HG03139 (cell line): Measurements from ENCODE around the gene ZDHHC12.

ENCODE experiments used
- ATAC-seq: cut with Tn5 transposase; IDR thresholded peaks from one replicate; pipeline ENCODE4 v1.9.1; 2021; ENCODE audit not compliant: unreplicated experiment

Gene ZDHHC12

DNA sequence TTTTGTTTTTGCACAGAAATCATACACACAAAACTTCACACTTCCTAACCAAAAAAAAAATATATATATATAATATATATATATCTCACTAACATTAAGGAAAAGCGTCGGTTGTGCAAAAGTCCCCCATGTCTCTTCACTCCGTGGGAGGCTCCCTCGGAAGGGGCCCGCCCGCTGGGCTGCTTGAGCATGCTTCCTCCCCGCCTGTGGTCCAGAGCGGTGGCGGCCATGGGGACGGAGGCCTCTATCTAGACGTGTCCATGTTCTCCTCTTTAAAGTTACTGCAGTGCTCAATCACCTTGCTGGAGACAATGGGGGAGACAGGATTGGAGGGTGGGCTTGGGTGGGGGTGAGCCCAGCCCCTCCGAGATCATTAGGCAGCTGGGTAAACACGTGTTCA is 7.2 kb upstream of the ZDHHC12 start:
- ATAC-seq = no peak

DNA sequence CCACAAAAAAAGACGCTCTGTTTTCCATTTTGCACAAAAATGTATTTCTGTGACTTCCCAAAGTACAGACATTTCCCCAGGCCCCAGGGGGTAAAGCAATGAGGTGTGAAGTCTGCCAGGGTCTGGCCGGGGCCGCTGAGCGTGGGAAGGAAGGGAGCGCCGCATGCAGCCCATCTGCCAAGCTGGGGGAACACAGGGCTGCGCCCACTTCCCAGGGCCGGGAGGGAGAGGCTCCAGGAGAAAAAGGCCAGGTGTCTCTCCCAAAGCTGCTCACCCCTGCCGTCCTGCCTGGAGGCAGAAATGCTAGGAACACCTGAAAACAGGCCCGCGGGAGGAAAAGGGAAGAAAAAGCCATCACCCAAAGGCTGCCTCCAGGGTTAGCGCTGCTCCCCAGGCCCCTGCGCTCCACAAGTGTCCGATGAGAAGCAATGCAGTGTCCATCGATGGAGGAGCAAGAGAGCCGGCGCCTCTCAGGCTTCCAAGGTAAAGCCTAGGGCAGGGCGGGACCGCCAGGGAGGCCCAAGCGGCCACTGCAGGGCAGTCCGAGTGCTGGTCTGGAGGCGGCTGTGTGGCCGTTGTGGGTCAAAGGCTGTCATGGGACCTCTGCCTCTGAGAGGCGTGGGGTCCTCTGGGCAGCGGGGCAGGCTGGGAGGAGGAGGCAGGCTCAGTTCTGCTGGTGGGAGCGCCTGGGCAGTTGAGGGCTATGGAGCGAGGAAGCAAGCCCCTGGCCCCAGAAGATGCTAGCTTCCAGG is 6.0 kb upstream of the ZDHHC12 start:
- ATAC-seq = no peak

DNA sequence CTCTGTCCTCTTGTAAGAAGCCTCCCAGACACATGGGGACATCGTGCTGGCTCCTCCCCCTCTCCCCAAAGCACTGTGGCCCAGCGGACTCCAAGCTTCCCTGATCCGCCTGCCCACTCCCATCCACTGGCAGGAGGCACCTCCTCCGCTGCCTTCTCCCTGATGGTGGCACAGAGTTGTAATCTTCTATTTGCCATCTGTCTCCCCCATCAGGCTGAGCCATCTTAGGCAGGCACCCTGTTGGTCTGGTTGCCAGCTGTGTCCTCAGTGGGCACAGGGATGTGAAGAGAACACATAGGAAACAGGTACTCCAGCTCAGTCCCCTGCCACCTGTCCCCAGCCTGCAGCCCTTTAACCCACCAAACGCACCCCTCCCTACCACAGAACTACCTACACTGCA is 5.4 kb upstream of the ZDHHC12 start:
- no peak for ATAC-seq

DNA sequence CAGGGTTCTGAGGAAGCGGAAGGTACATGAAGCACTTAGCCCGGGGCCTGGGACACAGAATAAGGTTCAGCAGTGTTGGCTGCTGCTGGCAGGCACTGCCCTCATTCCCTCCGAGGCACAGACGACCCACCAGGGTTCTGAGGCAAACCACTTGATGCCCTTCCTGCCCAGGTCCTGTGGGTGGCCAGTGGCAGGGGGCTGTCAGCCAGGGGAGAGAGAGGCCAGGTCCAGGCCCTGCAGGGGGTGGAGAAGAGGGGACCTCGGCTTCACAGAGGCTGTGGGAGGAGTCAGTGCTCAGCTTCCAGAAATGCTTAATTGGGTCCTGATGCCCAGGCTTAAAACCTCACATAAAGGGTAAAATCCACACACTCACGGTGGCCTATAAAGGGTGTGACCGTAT is 4.4 kb upstream of the ZDHHC12 start:
- ATAC-seq = no peak

DNA sequence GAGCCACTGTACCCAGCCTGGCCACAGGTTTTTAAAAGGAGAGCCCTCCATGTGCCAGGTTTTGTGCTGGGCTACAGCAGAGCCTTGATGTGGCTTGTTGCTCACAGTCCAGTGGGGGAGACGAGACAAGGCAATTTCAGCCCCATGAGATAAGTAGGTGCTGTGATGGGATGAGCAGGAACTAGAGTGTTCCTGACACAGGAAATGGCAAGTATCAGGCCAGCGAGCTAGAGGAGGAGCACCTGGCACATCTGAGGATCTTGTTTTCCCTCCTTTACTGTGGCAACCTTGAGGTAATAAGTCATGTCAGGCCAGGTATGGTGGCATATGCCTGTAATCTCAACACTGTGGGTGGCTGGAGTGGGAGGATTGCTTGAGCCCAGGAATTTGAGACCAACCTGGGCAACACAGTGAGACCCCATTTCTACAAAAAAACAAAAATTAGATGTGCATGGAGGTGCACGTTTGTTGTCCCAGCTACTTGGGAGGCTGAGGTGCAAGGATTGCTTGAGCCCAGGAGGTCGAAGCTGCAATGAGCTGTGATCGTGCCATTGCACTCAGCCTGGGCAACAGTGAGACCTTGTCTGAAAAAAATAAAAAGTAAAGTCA is 3.8 kb upstream of the ZDHHC12 start:
- ATAC-seq = no peak

DNA sequence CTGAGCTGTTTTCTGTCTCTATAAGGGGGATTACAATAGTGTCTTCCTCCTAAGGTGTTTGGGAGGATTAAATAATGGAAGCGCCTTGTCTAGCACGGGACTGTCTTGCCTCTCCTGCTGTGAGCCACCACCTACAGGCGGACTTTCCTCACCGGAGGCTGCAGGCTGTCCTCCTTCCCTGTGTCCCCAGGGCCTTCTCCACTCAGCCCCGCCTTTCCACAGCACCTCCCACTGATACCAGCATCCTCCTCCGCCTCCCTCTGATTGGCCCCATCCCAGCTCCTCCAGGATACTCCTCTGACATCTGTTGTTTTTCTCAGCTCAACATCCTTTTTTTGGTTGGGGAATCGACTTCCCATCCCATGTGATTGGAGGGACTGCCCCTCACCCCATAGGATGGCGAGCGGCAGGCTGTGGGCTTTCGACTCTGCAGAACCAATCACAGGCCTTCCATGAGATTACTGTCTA is 851 bp upstream of the ZDHHC12 start:
- no peak for ATAC-seq

DNA sequence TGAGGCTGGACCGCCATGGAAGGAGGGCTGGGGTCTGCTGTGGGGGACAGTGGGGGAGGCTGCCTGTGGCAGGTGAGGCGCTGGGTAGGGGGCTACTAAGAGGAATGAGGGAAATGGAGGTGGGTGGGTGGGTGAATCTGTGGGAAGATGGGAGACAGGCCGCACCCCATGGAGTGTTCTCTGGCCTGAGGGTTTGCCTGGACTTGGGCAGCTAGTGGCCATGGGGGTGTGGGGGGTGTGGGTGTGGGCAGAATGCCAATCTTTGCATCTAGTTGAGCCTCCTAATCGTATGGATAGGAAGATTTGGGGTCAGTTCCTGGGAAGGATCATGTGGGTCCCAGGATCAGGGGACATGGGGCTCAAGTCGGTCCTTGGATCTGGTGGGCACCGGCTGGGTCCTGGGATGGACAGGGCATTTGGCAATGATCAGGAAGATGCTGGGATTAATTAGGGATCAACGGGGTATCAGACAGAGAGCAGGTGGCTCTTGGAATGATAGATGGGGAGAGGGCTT is 518 bp downstream of the ZDHHC12 start:
- ATAC-seq = no peak

DNA sequence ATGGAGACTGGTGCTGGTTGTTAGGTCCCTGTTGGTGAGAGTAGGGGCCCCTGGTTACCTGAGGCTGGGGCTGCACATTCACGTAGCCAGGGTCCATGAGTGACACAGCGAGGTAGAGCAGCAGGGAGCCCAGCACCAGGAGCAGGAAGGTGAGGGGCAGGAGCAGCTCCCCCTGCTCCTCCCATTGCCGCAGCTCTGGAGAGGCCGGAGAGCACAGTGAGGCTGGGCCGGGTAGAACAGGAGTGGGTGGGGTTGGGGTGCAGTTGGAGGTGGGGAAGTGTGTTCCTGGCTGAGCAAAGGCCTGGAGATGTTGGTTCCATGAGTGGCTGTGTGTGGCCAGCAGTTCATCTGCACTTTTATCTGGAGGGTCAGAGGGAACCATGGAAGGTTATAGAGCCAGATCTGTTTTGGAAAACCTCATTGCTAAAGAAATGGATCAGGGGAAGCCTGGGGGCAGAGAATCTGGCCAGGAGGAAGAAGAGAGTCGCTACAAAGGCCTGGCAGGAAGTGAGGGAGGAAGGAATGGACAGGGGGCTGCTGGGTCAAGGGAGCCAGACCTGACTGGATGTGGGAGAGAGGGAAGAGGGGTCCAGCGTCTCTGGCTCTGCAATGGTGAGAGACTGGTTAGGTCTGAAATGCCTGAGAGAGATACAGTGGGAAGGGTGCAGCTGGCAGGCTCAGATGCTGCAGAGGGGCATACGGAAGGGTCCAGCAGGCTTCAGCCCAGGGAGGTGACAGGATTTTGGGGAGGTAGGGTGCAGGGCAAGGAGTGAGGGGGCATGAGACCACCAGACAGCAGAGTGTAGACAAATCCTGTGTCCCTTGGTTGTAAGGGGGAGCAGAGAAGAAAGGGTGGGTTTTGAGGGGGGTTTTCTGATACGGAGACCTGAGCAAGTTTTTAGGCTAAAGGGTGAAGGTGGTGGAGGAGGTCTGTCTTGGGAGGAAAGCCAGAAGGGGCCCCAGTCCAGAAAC is 1.3 kb downstream of the ZDHHC12 start:
- no peak for ATAC-seq

DNA sequence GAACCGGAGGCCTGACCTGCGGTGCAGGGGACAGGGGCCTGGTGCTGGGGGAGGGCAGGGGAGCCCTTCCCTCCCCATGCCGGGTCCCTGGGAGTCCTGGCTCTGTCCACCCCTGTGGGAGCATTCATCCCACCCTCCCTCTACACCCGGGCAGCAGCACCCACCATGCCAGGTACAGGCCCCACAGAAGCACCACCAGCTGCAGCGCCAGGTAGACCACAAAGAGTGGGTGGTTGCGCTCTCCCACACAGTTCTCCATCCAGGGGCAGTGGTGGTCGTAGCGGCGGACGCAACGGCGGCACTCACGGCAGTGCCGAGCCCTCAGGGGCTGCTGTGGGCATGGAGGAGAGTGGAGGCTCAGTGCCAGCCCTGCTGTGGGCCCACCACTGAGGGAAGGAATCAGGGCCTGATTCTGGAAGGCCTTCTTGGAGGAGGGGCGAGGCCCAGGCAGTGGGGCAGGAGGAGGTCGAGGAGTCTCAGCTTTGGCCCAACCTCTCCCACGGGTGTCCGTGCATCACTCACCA is 2.4 kb downstream of the ZDHHC12 start:
- ATAC-seq = no peak

DNA sequence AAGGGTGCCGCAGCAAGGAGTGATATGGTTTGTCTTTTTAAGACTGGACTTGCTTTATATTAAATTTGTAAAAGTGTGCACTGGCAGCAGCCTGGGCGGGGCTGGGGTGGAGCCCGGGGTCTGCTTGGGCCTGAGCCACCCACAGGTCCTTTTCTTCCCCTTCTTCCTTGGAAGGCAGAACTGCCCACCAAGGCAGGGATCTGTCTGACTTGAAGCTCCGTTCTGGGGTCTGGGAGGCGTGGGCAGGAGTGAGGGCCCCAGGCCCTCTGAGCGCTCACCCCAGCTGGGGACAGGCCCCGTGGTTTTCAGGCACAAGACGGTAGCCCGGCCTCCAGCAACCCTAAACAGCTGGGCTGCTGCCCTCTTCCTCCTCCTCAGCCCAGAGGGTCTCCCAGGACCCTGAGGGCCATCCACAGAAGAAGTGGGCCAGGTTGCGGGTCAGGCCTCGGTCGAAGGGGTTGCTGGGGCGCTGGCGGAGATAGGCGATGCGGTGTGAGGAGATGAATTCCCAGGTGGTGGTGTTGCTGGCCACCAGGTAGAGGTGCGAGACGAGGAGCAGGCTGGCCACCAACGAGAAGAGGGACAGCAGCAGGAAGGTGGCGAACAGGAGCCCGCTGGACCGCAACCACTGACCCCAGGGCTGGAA is 3.0 kb downstream of the ZDHHC12 start:
- no peak for ATAC-seq

DNA sequence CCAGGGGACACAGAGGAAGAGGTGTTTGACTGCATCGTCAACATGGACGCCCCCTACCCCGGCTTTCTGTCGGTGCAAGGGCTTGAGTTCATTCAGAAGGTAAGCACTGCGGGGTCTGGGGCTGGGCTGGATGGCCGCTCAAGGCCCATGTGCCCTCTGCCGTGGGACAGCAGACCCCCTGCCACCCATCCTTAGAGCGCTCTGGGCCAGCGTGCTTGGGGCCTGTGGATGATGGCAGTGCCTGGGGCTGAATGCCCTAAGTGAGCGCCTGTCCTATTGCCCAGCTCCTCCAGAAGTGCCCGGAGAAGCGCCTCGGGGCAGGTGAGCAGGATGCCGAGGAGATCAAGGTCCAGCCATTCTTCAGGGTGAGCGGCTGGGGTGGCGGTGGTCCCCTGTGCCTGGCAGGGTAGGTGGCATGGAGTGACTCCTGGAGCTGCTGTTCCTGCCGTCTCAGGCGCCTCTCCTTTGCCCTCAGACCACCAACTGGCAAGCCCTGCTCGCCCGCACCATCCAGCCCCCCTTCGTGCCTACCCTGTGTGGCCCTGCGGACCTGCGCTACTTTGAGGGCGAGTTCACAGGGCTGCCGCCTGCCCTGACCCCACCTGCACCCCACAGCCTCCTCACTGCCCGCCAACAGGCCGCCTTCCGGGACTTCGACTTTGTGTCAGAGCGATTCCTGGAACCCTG is 3.9 kb downstream of the ZDHHC12 start:
- ATAC-seq = no peak

DNA sequence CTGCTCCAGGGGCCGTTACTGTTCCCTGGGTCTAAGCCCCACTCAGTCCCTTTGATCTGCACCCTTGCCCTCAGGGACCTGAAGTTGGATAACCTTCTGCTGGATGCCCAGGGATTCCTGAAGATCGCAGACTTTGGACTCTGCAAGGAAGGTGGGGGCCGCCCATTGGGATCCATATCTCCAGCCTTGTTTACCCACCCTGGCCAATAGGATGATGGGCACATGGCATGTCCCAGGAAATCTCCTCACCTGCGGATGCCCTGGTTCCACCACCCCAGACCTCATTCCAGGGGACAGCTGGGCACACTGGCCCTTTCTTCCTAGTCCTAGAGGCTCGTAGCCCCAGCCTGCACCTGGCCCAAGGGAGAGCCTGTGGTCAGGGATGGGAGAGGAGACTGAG is 5.5 kb downstream of the ZDHHC12 start:
- ATAC-seq = no peak

DNA sequence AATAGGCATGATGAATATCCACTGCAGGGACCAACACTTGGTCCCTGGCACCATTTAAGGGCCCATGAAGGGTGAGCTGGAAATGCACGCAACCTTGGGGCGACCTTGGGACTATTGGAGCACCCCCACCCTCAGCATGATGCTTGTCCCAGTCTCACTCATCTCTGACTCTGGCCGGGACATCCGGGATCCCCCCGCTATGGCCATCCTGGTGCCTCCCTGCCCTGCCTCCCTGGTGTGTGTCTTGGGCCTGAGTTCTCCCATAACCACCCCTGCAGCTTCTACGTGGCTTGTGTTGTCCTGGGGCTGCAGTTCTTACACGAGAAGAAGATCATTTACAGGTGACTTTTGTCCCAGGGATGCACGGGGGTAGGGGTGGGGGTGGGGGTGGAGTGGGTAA is 5.9 kb downstream of the ZDHHC12 start:
- ATAC-seq = no peak

DNA sequence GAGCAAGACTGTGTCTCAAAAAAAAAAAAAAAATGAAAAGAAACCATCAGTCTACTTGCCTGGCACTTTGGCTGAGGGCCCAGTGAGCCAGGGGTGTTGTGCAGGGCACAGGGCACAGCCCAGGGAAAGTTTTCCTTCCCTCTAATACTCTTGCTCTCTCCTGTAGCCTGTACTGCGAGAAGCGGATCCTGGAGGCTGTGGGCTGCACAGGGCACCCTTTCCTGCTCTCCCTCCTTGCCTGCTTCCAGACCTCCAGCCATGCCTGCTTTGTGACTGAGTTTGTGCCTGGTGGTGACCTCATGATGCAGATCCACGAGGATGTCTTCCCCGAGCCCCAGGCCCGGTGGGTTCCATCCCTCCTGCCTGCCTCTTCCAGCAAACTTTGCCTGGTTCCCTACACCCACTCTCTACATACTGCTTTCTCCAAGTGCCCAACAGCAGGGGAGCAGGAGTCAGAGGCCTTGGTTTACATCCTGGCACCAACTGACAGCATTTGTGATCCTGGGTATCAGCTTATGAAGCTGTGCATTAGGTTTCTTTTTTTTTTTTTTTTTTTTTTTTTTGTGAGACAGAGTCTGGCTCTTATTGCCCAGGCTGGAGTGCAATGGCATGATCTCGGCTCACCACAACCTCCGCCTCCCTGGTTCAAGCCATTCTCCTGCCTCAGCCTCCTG is 7.2 kb downstream of the ZDHHC12 start:
- no peak for ATAC-seq

DNA sequence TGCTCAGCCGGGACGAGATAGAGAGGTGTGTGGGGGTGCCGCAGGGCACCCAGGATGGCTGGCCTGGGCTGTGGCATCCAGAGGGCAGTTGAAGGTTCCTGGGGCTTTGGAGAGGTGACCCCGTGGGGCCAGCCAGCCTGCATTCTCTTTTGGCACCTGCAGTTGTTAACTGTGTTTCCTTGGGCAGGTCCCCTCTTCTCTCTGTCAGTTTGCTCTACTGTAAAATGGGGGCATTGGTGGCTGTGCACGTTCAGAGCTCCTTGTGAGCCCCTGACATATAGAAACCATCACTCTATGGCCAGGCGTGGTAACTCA is 8.5 kb downstream of the ZDHHC12 start:
- no peak for ATAC-seq

DNA sequence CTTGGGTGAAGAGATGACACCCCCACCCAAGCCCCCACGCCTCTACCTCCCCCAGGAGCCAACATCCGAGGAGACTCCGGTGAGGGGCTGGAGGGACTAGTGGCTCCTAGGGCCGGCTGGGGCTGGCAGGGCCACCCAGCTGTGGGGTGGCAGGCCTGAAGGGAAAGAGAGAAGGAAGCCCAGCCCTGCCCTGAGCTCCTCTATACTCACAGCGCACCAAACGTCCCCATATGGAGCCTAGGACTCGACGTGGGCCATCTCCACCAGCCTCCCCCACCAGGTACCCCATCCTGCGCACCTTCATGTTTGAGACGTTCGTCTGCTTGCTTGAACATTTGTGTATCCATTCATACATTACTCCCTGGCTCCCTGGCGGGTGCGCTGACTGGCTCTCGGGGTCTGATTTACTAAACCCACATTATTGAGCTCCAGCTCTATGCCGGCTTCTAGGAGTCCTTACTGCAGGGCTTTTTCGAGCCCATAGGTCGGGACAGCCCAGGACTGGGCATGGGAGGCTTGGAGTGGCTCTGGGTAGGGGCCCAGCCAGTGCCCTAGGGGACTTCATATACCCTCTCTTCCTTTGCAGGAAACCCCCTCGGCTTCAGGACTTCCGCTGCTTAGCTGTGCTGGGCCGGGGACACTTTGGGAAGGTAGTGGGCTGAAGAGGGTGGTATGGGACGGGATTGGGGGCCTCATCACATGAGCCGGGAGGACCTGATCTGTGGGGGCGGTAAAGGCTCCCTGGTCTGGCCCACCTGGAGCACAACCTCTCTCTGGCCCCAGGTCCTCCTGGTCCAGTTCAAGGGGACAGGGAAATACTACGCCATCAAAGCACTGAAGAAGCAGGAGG is 9.1 kb downstream of the ZDHHC12 start:
- no peak for ATAC-seq

DNA sequence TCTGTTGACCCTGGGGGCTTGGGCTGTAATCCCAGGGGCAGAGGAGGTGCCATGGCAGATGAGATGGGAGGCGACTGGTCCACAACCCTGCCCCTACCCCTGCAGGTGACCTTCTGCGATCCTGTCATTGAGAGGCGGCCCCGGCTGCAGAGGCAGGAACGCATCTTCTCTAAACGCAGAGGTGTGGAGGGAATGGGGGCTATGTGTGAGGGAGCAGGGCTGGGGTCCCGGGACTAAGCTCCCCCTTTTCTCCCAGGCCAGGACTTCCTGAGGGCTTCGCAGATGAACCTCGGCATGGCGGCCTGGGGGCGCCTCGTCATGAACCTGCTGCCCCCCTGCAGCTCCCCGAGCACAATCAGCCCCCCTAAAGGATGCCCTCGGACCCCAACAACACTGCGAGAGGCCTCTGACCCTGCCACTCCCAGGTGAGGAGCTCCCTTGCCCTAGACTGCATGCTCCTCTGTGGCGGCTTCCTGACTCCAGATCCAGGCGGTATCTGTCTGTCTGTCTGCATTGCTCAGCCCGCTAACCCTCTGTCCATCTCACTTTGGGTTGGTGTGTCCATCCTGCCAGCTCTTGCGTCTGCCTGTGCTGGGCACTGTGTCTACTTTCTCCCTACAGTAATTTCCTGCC is 9.9 kb downstream of the ZDHHC12 start:
- no peak for ATAC-seq

DNA sequence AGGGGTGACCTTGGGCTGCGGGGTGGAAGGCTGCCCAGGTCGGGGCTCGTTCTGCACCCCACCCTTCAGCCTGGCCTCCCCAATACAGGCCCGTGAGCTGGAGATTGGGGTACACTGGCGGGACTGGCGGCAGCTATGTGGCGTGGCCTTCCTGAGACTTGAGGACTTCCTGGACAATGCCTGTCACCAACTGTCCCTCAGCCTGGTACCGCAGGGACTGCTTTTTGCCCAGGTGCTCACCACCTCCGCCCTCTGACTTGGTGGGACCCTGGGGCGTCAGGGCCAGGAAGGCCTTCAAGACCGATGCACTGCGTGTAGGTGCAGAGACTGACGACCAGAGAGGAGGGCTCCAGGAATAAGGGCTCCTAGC is 10.5 kb downstream of the ZDHHC12 start:
- ATAC-seq = no peak
